NCI-H146 treated with DMSO at 0.1 percent for 48 hours (cell line): ENCODE measurements around the gene NLGN1.

Source experiments
- DNase-seq: peaks from one replicate; lab custom pipeline; 2025; ENCODE audit not compliant: unreplicated experiment; lab: John Stamatoyannopoulos, UW

NLGN1 gene

DNA sequence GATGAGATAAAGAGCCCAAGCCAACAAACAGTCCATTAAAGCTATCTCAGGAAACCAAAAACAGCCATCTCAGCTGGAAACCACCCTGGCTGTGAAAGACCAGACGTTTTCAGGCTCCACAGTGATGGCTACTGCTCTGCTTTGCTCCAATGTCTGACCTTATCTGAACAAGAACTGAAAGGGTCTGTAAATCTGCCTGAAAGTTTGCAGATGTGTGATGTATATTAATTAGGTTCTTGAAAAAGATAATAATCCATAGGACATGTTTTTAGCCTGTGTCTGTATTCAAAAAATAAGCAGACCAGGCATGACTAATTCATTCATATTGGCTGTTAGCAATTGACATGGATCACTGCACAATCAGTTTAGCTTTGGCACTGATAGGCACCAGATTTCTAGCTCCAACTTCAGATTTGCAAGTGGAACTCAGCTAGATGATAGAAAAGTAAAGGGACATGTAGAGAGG is 850.2 kb downstream of the NLGN1 start:
- DNase-seq = peak; percentile 90

GRCh38 chr3:174251681-174252080 is 854.1 kb downstream of the NLGN1 start:
- no peak for DNase-seq

DNA sequence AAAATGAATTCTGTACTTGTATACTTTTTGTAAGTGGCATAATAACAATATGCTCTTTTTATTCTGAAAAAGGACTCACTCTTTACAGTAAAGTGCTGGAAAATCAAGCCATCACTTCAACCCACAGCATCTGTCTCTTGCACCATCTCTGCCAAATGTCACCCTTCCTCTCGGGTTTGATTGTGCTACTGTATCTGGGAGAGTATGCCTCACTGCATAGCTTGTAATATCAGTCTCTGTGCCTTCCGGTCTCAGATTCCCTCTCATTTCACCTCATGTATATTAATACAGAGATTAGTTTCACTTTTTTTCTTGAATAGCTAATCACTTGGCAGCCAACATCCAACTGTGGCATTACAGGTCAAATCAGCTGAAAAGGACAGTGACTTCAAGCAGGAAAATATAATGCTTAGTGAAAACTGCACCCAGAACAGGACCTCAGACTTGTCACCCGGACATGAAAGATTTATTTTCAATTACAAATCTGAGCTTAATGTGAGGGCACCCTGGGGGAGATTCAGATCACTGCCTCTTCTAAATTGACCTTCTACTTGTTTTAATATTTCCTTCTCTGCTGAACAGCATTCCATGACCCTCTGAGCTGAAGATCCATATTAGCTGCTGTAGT is 855.8 kb downstream of the NLGN1 start:
- no peak for DNase-seq

DNA sequence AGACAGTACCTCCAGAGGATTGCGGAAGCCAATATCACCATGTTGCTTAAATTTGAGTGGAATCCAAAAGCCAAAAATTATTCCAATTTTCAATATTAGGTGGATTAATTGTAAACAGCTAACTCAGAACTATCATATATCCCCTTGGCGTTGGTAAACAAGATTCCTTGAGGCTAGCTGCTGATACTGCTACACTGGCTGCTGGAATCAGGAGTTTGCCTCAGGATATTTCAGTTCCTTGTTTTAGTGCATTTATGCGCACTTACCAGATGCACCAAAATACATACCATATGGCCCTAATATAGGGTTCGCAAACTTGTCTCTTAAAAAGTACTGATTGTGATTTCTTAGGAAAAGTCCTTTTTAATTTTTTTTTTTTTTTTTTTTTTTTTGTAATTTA is 856.4 kb downstream of the NLGN1 start:
- DNase-seq = no peak

- DNase-seq = no peak
Measured at GRCh38 chr3:174255454-174255853, 857.9 kb downstream of the NLGN1 start.

DNA sequence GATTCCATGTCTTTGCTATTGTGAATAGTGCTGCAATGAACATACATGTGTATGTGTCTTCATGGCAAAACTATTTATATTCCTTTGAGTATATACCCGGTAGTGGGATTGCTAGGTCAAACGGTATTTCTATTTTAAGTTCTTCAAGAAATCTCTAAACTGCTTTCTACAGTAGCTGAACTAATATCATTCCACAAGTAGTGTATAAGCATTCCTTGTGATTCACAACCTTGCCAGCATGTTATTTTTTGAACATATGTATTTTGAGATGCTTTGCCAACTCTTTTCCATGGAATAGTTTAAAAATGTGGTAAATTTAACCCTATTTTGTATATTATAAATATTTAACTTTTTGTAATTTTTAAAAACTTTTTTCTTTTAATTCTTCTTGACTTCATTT is 868.9 kb downstream of the NLGN1 start:
- DNase-seq = no peak

- no peak for DNase-seq
Measured at GRCh38 chr3:174268061-174268460, 870.5 kb downstream of the NLGN1 start.

- no peak for DNase-seq
Measured at GRCh38 chr3:174268586-174268985, 871.0 kb downstream of the NLGN1 start.

- DNase-seq = no peak
Measured at GRCh38 chr3:174270841-174271240, 873.3 kb downstream of the NLGN1 start.

DNA sequence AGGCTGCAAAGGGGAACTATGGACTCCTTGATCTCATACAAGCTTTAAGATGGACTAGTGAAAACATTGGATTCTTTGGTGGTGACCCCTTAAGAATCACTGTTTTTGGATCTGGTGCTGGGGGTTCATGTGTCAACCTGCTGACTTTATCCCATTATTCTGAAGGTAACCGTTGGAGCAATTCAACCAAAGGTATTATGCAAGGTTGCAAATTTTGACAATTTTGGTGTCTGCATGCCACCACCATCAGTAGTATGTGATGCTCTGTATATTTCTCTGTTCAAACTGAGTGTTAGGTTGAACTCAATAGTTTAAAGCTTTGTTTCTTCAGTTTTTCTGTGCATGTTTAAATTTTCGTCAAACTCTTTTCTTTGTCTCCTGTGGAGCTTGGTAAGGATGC is 877.8 kb downstream of the NLGN1 start:
- no peak for DNase-seq

DNA sequence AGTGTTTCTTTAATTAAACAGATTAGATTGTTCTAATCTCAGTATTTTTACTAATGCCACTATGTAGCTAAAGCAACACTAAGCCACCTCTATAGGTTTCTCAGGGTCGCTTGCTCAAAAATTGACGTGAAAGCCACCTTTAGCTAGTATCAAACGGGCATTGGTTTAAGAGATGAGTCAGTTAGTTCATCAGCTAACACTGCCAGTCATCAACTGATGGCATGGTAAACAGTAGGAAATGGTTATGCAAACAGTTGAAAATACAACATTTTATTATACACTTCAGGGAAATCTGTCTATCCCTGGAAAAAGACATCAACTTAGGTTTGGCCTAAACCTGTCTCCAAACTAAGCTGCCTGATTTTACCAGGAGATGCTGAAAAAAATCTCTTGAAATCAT is 879.3 kb downstream of the NLGN1 start:
- DNase-seq = peak; percentile 42

DNA sequence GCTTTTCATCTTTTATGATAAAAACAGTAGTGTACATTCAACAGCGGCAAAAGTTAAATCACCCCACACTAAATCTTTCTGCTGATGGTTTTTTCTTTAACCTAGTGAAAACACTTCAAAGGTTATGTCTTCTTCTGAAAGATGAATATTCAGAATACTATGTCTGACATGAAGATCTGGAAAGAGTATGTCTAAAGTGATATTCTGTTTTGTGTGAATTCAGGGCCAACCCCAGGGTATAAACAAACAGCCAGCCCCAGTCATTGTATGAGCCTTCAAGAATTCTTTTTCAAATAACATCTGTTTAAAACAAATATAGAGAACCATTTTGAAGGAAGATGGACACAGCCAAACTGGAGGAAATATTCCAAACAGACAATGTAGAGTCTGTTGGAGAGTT is 880.5 kb downstream of the NLGN1 start:
- DNase-seq = no peak

DNA sequence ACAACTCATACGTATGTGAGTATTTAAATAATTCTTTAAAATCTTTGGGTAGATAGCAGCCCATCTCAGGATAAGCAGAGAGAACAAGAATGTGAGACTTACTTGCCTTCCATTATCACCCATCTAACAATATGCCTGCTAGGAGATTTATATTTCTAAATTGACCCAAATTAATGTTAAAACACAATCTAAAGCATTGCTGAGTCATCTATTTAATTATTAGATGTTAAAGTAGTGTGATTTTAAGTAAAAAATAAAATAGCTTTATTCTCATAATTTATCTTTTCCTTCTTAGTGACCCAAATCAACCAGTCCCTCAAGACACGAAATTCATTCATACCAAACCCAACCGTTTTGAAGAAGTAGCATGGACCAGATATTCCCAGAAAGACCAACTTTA is 882.6 kb downstream of the NLGN1 start:
- no peak for DNase-seq

DNA sequence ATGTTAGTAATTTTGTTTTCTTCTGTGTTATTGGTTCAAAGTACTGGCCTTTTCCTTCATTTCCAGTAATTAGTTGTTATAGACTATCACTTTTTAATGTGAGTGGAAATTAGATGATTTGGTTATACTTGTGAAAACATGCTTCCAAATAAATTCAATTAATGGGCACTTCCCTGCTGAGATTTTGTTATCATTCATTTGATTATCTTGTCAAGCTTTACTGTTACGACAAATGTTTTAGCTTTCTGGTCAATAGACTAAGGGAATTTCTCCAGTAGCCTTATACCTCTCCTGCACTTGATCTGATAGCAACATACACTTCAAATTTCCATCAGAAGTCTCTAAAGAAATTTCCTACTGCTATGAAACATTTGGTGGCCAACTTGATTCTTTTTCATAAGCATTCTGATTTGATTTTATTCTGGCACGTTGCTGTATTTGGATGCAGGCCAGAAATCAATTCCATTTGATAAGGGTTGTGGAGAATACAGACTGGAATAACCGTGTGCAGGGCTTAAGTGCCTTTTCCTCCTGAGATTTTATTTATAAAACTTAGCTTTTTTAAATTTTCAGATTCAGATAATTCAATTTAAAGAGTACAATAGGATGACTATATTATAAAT is 887.8 kb downstream of the NLGN1 start:
- DNase-seq = no peak

DNA sequence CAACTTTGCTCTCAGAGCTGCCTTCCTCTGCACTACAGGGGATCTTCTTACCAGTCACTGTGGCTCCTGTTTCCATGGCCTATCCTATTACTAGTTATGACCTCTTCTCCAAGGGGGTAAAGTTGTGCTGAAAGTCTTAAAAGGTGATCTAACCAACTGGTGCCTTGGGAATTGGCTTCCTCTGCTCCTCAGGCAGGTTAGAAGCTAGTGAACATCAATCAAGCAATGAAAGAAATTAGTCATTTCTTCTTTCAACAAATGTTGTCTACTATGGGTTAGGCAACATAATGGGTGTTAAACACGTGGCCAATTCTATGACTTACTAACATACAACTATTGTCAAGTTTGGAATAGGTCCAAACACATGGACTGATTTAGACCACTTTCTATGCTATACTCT is 890.2 kb downstream of the NLGN1 start:
- no peak for DNase-seq

DNA sequence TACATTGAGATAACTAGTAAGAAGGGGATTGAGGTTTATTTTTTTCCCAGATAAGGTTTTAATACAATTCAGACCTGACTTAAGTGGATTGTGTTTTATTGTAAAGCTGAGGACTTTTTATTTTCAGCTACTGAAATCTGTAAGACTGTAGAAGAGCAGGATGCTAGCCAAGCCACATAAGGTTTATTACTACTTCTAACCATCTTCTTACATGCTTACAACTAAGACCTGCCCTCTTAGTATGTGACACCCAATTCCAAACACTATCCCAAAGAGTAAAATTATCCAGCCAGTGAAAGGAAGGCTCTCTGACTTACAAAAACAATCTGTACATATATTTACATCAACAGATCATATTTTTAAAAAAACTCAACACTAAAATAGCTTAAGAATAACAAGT is 897.1 kb downstream of the NLGN1 start:
- DNase-seq = no peak

DNA sequence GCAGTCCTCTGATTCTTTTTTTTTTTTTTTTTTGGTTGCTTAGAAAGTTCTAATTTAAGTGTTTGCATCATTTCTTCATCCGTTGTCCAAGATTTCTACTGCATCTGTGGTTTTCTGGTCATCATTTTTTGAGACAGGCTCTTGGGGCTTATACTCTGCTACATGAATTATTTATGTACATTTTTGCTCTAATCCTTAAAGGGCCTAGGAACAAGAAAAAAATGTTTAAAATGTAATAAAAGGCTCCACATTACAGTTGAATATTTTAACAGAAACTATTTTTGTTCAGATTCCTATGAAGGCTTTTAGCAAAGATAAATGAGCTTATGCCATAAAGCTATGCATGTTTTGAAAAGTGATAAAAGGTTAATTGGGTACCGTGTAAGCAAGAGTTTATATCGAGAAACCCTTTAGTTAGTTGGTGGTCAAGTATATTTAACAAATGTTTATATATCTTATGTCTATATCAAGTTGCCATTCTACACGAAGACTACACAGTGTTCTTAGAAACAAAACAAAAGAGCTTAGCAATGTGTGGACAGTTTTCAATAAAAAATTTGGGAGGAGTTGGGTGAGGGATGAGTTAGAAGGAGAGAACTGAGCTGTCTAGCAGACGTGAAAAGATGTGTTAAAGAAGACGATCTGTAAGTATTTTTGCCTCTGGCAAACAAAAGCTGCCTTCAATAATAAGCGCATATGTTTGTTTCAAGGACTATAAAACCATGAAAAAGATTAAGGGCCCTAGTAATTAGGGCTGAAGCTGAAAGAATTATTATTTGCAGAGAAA is 898.0 kb downstream of the NLGN1 start:
- DNase-seq = no peak

DNA sequence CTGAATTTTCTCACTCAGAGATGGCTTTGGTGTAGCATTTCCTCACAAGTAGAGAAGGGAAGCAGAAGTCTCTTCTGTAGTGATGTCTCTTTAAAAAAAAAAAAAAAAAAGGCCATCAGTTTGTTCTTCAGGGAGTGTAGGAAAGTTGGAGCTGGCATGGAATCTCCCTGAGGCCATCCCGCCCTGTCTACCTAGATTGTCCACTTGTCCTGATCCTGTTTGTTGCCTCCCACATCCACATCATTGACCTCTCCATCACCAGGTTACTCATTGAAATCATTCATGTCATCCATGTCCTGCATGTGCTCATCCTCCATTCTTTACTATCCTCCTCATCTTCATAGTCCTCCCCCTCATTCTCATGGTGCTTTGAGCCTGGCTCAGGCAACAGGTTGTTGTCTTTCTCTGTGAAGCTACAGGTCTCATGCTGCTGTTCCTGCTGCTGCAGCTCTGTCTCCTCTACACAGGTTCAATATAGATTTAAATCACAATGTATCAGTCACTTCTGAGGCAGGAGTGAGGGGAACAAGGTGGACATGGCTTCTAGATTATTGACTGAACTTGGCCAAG is 905.3 kb downstream of the NLGN1 start:
- DNase-seq = no peak

DNA sequence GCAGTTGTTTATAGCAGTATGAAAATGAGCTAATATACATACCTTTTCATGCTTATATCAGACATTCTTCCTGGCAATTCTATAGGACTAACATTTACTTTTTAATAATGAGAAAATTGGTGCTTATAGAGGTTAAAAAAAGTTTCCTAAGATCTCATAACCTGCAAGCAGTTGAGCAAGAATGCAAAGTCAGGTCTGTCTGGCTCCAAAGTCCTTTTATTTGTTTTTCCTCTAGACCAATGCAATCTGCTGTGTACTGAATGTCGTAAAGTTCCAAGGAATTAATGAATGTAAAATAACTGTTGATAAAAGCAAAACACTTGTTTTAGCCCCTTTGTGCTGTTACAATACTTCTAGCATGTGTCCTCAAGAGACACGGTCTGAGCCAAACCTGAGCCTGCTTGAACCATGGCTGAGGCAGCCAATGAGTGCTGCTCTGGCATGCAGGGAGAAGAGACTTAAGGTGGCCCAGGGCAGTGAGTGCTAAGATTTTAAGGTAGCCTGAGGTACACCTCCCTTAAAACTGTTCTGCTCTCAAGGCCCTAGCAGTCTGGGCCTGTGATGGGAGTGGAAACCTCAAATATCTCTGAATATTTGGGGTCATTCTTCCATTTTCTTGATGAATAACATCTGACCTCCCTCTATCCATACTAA is 906.5 kb downstream of the NLGN1 start:
- no peak for DNase-seq

GRCh38 chr3:174308736-174309135 is 911.2 kb downstream of the NLGN1 start:
- DNase-seq = no peak

DNA sequence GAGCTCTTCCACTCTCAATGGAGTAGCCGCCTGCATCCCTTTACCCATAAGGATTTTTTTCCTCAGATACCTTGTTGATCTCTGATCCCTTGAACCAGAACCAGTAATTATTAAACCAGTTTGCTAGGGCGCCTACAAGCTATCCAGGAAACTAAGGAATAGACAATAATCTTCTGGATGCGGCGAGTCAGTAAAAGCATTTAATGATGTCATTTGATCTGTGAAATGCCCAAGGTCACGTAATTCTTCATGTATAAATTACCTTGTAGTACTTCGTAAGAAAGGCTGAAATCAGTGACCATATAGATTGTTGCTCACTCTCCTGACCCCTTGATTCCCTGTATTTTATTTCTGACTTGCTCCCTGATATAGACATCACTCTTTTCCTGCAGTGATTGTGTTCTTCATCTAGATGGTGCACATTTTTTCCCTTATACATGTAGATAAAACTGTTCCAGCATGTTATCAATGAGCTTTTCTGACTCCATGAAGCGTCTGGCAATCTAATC is 913.0 kb downstream of the NLGN1 start:
- DNase-seq = no peak
